CD8-positive, alpha-beta memory T cell (primary cell): ENCODE results near the gene CHORDC1. TPM values are rescaled to one million over a fixed set of nuclear protein-coding genes. Genes with fewer than 3 reads are reported as not detected.
"Not testable (repeated sequence)": the region's sequence is repeated elsewhere in the genome, so short reads cannot be mapped to it uniquely, and the experiment has no call there.

Experiments
- CTCF ChIA-PET: fragments of 350-600 bp; sonication (Branson Sonifier 250); formaldehyde crosslinking; loops from one replicate; lab custom pipeline; 2021; ENCODE audit warnings: antibody characterized with exemption; lab: Charles Lee
- POLR2A ChIA-PET: fragments of 350-600 bp; sonication (Branson Sonifier 250); formaldehyde crosslinking; loops from one replicate; lab custom pipeline; 2021; ENCODE audit warnings: antibody characterized with exemption; lab: Charles Lee
- DNase-seq, 5 donors: peaks; one replicate each; pipeline versions ENCODE4 v3.0.0 to v3.0.0-alpha.2; 2020 to 2022; ENCODE audit warnings: mixed read lengths in 1 of 5
- H3K27ac ChIP-seq: one replicate; pipeline ENCODE4 v1.7.0; 2013; ENCODE audit warnings: low read depth, mild to moderate bottlenecking, low read length, moderate library complexity
- H3K27me3 ChIP-seq: 2 replicates; pipeline ENCODE4 v1.7.0; 2013; ENCODE audit warnings: low read length, mild to moderate bottlenecking; ENCODE audit not compliant: insufficient read depth, poor library complexity, severe bottlenecking
- H3K36me3 ChIP-seq: 2 replicates; pipeline ENCODE4 v1.7.0; 2013; ENCODE audit warnings: mild to moderate bottlenecking, low read length, moderate library complexity; ENCODE audit not compliant: insufficient read depth
- H3K4me1 ChIP-seq: 2 replicates; pipeline ENCODE4 v1.7.0; 2013; ENCODE audit warnings: mild to moderate bottlenecking, low read length, moderate library complexity; ENCODE audit not compliant: insufficient read depth
- H3K4me3 ChIP-seq: 2 replicates; pipeline ENCODE4 v1.7.0; 2013; ENCODE audit warnings: mild to moderate bottlenecking, low read length
- H3K9me3 ChIP-seq: 2 replicates; pipeline ENCODE4 v1.7.0; 2013; ENCODE audit warnings: mild to moderate bottlenecking, low read length
- H3K27ac Mint-ChIP-seq, 8 donors: one replicate each; pipeline ENCODE4 v1.8.0; 2020 to 2021; ENCODE audit warnings: mixed read lengths in 8 of 8, mild to moderate bottlenecking in 6 of 8, inconsistent platforms in 3 of 8, moderate library complexity in 3 of 8
- H3K27me3 Mint-ChIP-seq, 2 donors: one replicate each; pipeline ENCODE4 v1.8.0; 2020 to 2021; ENCODE audit warnings: mixed read lengths in 2 of 2, mild to moderate bottlenecking in 1 of 2, moderate library complexity in 1 of 2
- H3K36me3 Mint-ChIP-seq, 3 donors: one replicate each; pipeline ENCODE4 v1.8.0; 2020 to 2021; ENCODE audit warnings: mixed read lengths in 3 of 3, inconsistent platforms in 1 of 3, mild to moderate bottlenecking in 1 of 3
- H3K4me1 Mint-ChIP-seq, 3 donors: one replicate each; pipeline ENCODE4 v1.8.0; 2020 to 2021; ENCODE audit warnings: mixed read lengths in 3 of 3, inconsistent platforms in 1 of 3, mild to moderate bottlenecking in 1 of 3
- H3K4me3 Mint-ChIP-seq, 7 donors: one replicate each; pipeline ENCODE4 v1.8.0; 2020 to 2021; ENCODE audit warnings: mixed read lengths in 7 of 7, mild to moderate bottlenecking in 6 of 7, moderate library complexity in 4 of 7, inconsistent platforms in 2 of 7
- H3K9me3 Mint-ChIP-seq, 5 donors: one replicate each; pipeline ENCODE4 v1.8.0; 2020 to 2022; ENCODE audit warnings: mixed read lengths in 5 of 5, mild to moderate bottlenecking in 3 of 5, moderate library complexity in 2 of 5, inconsistent platforms in 1 of 5
- polyA plus RNA-seq: library from polyadenylated mRNA; unstranded; fragments of 300-500 nt; fragmentation: Illumina TruSeq; gene quantifications from one replicate; pipeline ENCODE4 v1.2.3, GENCODE V29; 2021
- total RNA-seq, 2 experiments: library from RNA; stranded (reverse); gene quantifications; one replicate each; pipeline ENCODE4 v1.2.3, GENCODE V29; 2021

Gene CHORDC1
- total and polyA plus RNA-seq, 3 experiments from 2014 or later, result 31.9 to 121 (median 115) TPM

- Mint-ChIP-seq H3K36me3 (peaks cover 0 to 2% (median 0%) of the 10 kb centered on the region in 3 donors), H3K4me1 (peaks cover 0 to 4% (median 0%) of the 10 kb centered on the region in 3 donors), H3K4me3 (no peak overlapping the region), H3K27ac (no peak overlapping the region), H3K27me3 (no peaks in the 10 kb centered on the region), H3K9me3 (no peaks in the 10 kb centered on the region)
- no peaks in the 10 kb centered on the region for H3K9me3 ChIP-seq
- no peaks in the 10 kb centered on the region for H3K36me3 ChIP-seq
- no peak overlapping the region for H3K4me3 ChIP-seq
- POLR2A ChIA-PET, result no interaction called here
- CTCF ChIA-PET, result interaction anchor here (3.8 kb wide), 1 partner anchor 15 kb away, joined by 11 read pairs; no protein-coding TSS in a partner anchor
- H3K4me1 ChIP-seq, result no peaks in the 10 kb centered on the region
- no peak for DNase-seq
- H3K27ac ChIP-seq, result no peak overlapping the region
- H3K27me3 ChIP-seq, result no peaks in the 10 kb centered on the region
Measured at GRCh38 chr11:90189011-90189410, 33.8 kb downstream of the CHORDC1 start.

GRCh38 chr11:90187839-90188238 lies 35.0 kb downstream of the CHORDC1 start:
- CTCF ChIA-PET, result interaction anchor here (3.8 kb wide), 1 partner anchor 17 kb away, joined by 11 read pairs; no protein-coding TSS in a partner anchor
- Mint-ChIP-seq H3K4me1 (peaks cover 0 to 4% (median 0%) of the 10 kb centered on the region in 3 donors), H3K36me3 (peaks cover 0 to 2% (median 0%) of the 10 kb centered on the region in 3 donors), H3K9me3 (no peaks in the 10 kb centered on the region), H3K4me3 (no peak overlapping the region), H3K27ac (peak overlapping the region in 1 of 8 donors; percentile 87), H3K27me3 (no peaks in the 10 kb centered on the region)
- Histone ChIP-seq H3K9me3 (no peaks in the 10 kb centered on the region), H3K4me3 (no peak overlapping the region), H3K36me3 (no peaks in the 10 kb centered on the region), H3K27me3 (no peaks in the 10 kb centered on the region), H3K27ac (no peak overlapping the region), H3K4me1 (no peaks in the 10 kb centered on the region)
- DNase-seq, result no peak
- POLR2A ChIA-PET, result no interaction called here

- Histone ChIP-seq H3K4me1 (no peaks in the 10 kb centered on the region), H3K27me3 (no peaks in the 10 kb centered on the region), H3K36me3 (no peaks in the 10 kb centered on the region), H3K4me3 (no peak overlapping the region), H3K9me3 (no peaks in the 10 kb centered on the region), H3K27ac (no peak overlapping the region)
- ChIA-PET POLR2A (no interaction called here), CTCF (no interaction called here)
- Mint-ChIP-seq H3K4me1 (no peaks in the 10 kb centered on the region), H3K4me3 (no peak overlapping the region), H3K9me3 (no peaks in the 10 kb centered on the region), H3K27me3 (peaks cover 4 to 18% of the 10 kb centered on the region in 2 donors), H3K36me3 (no peaks in the 10 kb centered on the region), H3K27ac (no peak overlapping the region)
- no peak for DNase-seq
Measured at GRCh38 chr11:90179923-90180322, 42.9 kb downstream of the CHORDC1 start.

- Mint-ChIP-seq H3K27me3 (peaks cover 6 to 18% of the 10 kb centered on the region in 2 donors), H3K36me3 (no peaks in the 10 kb centered on the region), H3K9me3 (no peaks in the 10 kb centered on the region), H3K27ac (no peak overlapping the region), H3K4me1 (no peaks in the 10 kb centered on the region), H3K4me3 (no peak overlapping the region)
- no peak for DNase-seq
- Histone ChIP-seq H3K36me3 (no peaks in the 10 kb centered on the region), H3K27me3 (no peaks in the 10 kb centered on the region), H3K4me3 (no peak overlapping the region), H3K9me3 (no peaks in the 10 kb centered on the region), H3K4me1 (no peaks in the 10 kb centered on the region), H3K27ac (no peak overlapping the region)
- POLR2A ChIA-PET, result no interaction called here
- CTCF ChIA-PET, result no interaction called here
Measured at GRCh38 chr11:90178751-90179150, 44.1 kb downstream of the CHORDC1 start.

GRCh38 chr11:90176069-90176468 lies 46.8 kb downstream of the CHORDC1 start:
- H3K9me3 Mint-ChIP-seq, result no peaks in the 10 kb centered on the region
- POLR2A ChIA-PET, result no interaction called here
- H3K36me3 Mint-ChIP-seq, result no peaks in the 10 kb centered on the region

GRCh38 chr11:90171359-90171758 lies 51.5 kb downstream of the CHORDC1 start:
- no peak overlapping the region for H3K27ac Mint-ChIP-seq
- H3K9me3 Mint-ChIP-seq, result no peaks in the 10 kb centered on the region
- Histone ChIP-seq H3K9me3 (no peaks in the 10 kb centered on the region), H3K27ac (no peak overlapping the region), H3K4me1 (no peaks in the 10 kb centered on the region), H3K36me3 (no peaks in the 10 kb centered on the region), H3K4me3 (no peak overlapping the region), H3K27me3 (no peaks in the 10 kb centered on the region)
- no peaks in the 10 kb centered on the region for H3K4me1 Mint-ChIP-seq
- H3K4me3 Mint-ChIP-seq, result no peak overlapping the region
- ChIA-PET POLR2A (no interaction called here), CTCF (no interaction called here)
- H3K36me3 Mint-ChIP-seq, result no peaks in the 10 kb centered on the region
- H3K27me3 Mint-ChIP-seq, result peaks cover 4% of the 10 kb centered on the region in 2 donors
- no peak for DNase-seq

More at GRCh38 chr11:90176069-90176468, 46.8 kb downstream of the CHORDC1 start:
- Mint-ChIP-seq H3K27me3 (peaks cover 8 to 22% of the 10 kb centered on the region in 2 donors), H3K4me3 (no peak overlapping the region), H3K4me1 (no peaks in the 10 kb centered on the region), H3K27ac (no peak overlapping the region)
- DNase-seq, result no peak
- CTCF ChIA-PET, result no interaction called here
- Histone ChIP-seq H3K9me3 (no peaks in the 10 kb centered on the region), H3K27me3 (no peaks in the 10 kb centered on the region), H3K4me1 (no peaks in the 10 kb centered on the region), H3K36me3 (no peaks in the 10 kb centered on the region), H3K27ac (no peak overlapping the region), H3K4me3 (no peak overlapping the region)

GRCh38 chr11:90168571-90168970 lies 54.3 kb downstream of the CHORDC1 start:
- no peaks in the 10 kb centered on the region for H3K9me3 Mint-ChIP-seq
- no peaks in the 10 kb centered on the region for H3K4me1 Mint-ChIP-seq
- H3K27me3 Mint-ChIP-seq, result peaks cover 0 to 10% of the 10 kb centered on the region in 2 donors
- no peak overlapping the region for H3K27ac Mint-ChIP-seq
- no peaks in the 10 kb centered on the region for H3K4me1 ChIP-seq
- H3K27me3 ChIP-seq, result no peaks in the 10 kb centered on the region
- H3K36me3 Mint-ChIP-seq, result peaks cover 0 to 4% (median 0%) of the 10 kb centered on the region in 3 donors
- no peak overlapping the region for H3K4me3 Mint-ChIP-seq
- H3K36me3 ChIP-seq, result no peaks in the 10 kb centered on the region
- ChIA-PET POLR2A (no interaction called here), CTCF (no interaction called here)
- H3K27ac ChIP-seq, result no peak overlapping the region
- H3K9me3 ChIP-seq, result no peaks in the 10 kb centered on the region
- DNase-seq, result no peak
- no peak overlapping the region for H3K4me3 ChIP-seq

- H3K4me1 ChIP-seq, POLR2A ChIA-PET, H3K9me3 ChIP-seq, H3K4me1 Mint-ChIP-seq, H3K4me3 ChIP-seq, H3K4me3 Mint-ChIP-seq, H3K27ac ChIP-seq, H3K9me3 Mint-ChIP-seq, DNase-seq, H3K27me3 ChIP-seq, H3K36me3 ChIP-seq, H3K27me3 Mint-ChIP-seq, CTCF ChIA-PET, H3K36me3 Mint-ChIP-seq: not testable (repeated sequence)
- peak overlapping the region in 1 of 8 donors; percentile 5 for H3K27ac Mint-ChIP-seq
Measured at GRCh38 chr11:90167704-90168103, 55.1 kb downstream of the CHORDC1 start.
